NCI-H2196 treated with DMSO at 0.1 percent for 48 hours (cell line): Measurements from ENCODE around the gene MCEE.
"Not testable (repeated sequence)": the region's sequence is repeated elsewhere in the genome, so short reads cannot be mapped to it uniquely, and the experiment has no call there.

Experiments
- DNase-seq: peaks from one replicate; lab custom pipeline; 2025; ENCODE audit not compliant: unreplicated experiment; lab: John Stamatoyannopoulos, UW

MCEE gene

GRCh38 chr2:71129114-71129901 lies 721 bp downstream of the MCEE start:
- no peak for DNase-seq

- DNase-seq = no peak
Measured at GRCh38 chr2:71126957-71127356, 3.1 kb downstream of the MCEE start.

- DNase-seq = no peak
Measured at GRCh38 chr2:71125506-71126294, 4.3 kb downstream of the MCEE start.

GRCh38 chr2:71122387-71123298 lies 7.4 kb downstream of the MCEE start:
- DNase-seq = no peak

- DNase-seq = no peak
Measured at GRCh38 chr2:71121479-71121878, 8.6 kb downstream of the MCEE start.

DNA sequence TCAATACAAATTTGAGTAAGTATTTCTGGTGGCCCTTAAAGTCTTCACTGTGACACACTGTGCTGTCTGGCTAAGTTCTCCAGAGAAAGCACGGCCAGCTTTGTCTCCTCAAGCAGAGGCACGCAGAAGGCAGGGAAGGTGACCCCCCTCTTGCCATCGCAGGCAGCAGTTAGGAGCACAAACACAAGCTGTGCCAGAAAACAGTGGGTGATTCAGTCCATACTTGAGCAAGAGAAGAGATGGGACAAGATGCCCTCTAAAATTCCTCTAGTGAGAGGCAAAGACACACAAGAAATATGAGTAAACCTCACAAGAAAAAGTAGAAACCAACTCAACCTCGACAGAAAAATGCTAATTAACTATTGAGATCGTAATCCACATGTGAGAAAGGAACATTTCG lies 9.8 kb downstream of the MCEE start:
- no peak for DNase-seq

- no peak for DNase-seq
Measured at GRCh38 chr2:71117063-71117462, 13.0 kb downstream of the MCEE start.

GRCh38 chr2:71113843-71114242 lies 16.2 kb downstream of the MCEE start:
- no peak for DNase-seq

DNA sequence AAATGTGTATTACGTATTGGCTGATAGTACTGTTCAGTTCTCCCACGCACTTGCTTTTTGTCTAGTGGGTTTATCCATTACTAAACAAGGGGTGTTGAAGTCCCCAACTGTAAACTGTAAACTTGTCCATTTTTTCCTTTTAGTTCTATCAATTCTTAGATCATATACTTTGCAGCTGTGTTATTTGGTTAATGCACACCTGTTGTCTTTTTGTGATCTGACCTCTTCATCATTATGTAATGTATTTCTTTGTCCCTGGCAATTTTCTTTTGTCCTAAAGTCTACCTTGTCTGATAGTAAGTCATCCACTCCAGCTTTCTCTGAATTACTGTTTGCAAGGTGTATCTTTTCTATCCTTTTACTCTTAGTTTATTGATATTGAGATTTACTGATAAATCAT lies 21.9 kb downstream of the MCEE start:
- DNase-seq = no peak

GRCh38 chr2:71106463-71106862 lies 23.6 kb downstream of the MCEE start:
- not testable (repeated sequence) for DNase-seq

DNA sequence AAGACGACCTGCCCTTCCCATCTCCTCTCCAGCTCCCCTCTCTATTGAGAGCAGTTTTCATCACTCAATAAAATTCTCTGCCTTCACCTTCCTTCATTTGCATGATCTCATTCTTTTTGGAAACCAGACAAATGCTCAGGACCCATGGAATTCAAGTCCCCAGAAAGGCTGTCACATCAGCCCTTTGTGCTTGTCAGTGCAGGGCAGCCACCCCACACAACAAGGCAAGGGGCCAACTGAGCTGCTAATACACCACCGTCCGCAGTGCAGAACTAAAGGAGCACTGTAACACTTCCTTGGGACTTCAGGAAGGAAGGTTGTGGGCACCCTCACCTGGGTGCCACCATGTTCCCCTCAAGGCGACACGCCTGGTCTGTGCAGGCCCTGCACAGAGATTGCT lies 26.2 kb downstream of the MCEE start:
- DNase-seq = no peak

DNA sequence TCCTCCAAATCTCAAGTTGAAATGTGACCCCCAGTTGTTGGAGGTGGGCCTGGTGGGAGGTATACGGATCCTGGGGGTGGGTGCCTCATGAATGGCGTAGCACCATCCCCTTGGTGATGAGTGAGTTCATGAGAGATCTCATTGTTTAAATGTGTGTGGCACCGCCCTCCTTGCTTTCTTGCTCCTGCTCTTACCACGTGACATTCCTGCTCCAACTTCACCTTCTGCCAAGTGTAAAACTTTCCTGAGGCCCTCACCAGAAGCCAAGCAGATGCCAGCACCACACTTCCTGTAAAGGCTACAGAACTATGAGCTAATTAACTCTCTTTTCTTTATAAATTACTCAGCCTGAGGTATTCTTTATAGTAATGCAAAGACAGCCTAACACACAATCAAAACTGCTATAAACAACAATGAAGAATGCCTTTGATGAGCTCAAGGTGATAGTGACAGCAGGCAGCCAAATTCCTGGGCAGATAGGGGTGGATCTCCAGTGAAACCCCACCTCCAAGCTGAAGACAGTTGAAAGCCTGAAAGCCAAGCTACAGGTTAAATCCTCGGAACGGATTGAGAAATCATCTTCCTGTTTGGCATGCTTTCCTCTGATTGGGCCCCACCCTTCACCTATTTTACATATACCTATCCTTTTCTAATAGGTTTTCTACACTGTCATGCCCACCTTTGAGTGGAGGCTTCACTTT lies 26.9 kb downstream of the MCEE start:
- no peak for DNase-seq

DNA sequence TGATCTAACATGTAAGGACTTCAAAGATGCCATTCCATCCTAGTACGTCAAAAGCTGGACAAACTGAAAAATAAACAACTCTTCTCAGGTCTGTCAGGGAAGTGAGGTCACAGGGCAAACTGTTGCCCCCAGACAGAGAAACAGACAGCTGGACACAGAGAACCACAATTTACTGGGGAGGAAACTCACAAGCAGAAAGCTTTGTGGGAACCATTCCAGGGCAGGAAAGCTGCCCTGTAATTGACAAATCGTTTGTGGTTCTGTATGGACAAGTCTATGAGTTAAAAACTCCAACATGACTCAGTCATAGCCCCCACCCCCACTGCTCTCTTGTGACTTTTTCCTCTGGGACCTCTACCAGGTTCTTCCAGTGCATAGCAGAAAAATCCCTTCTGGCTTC lies 28.4 kb downstream of the MCEE start:
- DNase-seq = no peak

- DNase-seq = no peak
Measured at GRCh38 chr2:71100195-71100964, 29.6 kb downstream of the MCEE start.

DNA sequence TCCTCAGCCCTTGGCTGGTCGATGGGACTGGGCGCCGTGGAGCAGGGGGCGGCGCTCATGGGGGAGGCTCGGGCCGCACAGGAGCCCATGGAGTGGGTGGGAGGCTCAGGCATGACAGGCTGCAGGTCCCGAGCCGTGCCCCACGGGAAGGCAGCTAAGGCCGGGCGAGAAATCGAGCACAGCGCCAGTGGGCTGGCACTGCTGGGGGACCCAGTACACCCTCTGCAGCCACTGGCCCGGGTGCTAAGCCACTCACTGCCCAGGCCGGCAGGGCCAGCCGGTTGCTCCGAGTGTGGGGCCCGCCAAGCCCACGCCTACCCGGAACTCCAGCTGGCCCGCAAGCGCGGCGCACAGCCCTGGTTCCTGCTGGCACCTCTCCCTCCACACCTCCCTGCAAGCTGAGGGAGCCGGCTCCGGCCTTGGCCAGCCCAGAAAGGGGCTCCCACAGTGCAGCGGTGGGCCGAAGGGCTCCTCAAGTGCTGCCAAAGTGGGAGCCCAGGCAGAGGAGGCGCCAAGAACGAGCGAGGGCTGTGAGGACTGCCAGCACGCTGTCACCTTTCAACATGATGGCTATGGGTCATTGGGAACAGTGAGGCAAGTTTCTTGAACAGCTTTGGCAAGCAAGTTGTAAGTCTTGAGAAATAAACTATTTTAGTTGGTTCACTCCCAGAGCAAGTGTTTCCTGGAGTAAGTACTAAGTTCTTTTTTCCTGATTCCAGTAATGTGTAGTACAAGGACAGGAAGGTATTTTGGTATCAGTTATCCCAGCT lies 37.4 kb downstream of the MCEE start:
- DNase-seq = not testable (repeated sequence)

GRCh38 chr2:71091808-71092207 lies 38.2 kb downstream of the MCEE start:
- not testable (repeated sequence) for DNase-seq

DNA sequence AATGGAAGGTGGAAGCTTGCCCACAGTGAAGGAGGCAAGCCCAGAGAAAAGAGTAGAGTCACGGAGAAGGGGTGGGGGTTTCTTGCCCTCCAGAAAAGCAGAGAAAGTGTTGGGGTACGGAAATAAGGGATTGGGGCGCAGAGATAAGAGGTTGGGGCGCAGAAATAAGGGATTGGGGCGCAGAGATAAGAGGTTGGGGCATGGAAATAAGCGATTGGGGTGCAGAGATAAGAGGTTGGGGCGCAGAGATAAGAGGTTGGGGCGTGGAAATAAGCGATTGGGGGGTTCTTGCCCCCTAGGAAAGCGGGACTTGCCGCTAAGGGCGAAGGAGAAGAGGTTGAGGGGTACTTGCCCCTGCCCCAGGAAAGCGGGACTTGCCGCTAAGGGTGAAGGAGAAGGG lies 40.6 kb downstream of the MCEE start:
- not testable (repeated sequence) for DNase-seq

GRCh38 chr2:71085325-71086003 lies 44.6 kb downstream of the MCEE start:
- not testable (repeated sequence) for DNase-seq
